ENCODE data around the gene SLC25A26.

SLC25A26 gene

GRCh38 chr3:66336333-66336766 lies 115.5 kb downstream of the SLC25A26 start:
- FAIRE-seq: no peak

DNA sequence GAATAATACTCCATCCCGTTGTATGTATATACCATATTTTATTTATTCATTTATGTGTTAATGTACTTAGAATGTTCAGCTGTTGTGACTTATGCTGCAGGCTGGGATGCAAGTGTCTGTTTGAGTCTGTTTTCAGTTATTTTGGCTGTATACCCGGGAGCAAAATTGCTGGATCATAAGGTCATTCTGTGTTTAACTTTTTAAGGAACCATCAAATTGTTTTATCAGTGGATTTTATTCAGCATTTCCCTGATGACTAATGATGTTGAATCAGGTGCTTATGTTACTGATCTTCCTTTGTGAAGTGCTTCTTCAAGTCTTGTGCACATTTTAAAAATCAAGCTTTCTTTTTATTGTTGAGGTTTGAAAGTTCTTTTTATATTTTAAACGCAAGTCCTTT lies 118.1 kb downstream of the SLC25A26 start:
- no peak for FAIRE-seq

DNA sequence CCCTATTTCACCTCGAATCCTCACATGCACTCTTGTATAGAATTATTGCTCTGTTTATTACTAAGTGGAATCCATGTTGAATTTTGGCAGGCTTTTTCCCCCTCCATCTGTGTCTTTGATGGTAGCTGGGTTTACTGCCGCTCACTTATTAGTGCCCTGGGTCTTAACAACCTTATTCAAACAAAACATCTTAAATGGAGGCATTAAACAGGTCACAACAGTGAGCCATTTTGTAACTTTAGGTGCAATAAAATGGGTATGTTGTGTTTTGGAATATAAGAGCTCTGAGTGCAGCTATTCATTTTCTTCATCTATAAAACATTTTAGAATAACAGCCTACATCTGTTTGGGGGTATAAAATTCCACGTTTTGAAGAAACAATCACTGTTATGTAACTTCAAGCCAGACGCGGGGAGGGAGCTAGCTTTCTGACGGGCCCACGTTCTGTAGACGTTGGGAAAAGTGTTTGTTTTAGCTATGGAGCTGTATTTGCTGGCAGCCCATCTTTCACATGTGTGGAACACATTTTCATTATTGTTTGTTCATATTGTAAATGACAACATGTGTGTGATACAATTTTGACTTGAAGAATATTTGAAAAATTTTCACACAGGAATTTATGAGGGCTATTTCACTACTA lies 122.0 kb downstream of the SLC25A26 start:
- no peak for FAIRE-seq

GRCh38 chr3:66344391-66344811 lies 123.6 kb downstream of the SLC25A26 start:
- no peak for FAIRE-seq

DNA sequence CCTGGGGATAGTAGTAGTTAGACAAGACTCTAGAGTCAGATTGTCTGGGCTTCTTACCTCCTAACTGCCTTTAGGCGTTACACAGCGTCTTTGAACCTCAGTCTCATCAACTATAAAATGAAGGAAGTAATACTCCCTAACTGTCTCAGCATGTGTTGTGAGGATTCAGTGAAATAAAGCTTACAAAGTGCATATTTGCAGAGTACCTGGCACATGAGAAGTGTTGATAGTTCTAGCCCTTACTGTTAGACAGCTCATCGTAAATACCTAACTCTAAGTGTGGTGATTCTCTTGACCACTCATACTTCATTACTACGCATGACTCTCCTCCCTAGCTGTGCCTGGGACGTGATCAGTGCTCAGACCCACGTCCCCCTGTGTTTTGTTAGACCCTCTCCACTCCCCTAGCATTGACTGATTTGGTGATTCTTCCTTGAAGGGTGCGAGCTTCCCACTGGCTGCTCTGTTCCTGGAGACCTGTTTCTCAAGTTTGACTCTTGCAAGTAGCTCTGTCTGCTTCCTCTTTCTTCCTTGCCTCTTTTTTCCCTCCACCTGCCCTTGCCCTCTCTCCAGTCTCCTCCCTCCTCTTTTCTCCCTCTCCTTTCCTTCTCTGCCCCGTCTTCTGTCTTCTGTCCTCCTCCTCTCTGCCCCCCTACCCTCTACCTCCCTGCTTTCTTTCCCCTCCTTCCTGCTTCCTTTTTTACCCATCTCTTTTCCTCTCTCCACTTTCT lies 124.2 kb downstream of the SLC25A26 start:
- no peak for FAIRE-seq

- FAIRE-seq: no peak
Measured at GRCh38 chr3:66348704-66349103, 127.9 kb downstream of the SLC25A26 start.

DNA sequence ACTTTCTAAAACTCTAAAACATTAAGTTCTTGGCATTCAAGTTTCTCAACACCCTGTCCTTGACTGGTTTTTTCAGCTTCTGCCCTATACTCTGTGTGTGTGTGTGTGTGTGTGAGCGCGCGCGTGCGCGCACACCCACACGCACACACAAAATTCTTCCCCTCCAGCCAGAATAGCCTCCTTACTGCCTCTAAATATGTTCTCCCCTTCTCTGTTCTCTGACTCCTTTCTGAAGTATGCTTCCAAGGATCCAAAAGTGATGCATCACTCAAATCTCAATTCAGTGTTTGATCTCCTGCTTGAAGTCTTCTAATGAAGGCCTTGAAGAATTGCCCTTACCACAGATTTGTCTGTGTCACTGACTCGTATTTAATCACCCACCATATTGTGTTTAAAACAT lies 129.8 kb downstream of the SLC25A26 start:
- no peak for FAIRE-seq

DNA sequence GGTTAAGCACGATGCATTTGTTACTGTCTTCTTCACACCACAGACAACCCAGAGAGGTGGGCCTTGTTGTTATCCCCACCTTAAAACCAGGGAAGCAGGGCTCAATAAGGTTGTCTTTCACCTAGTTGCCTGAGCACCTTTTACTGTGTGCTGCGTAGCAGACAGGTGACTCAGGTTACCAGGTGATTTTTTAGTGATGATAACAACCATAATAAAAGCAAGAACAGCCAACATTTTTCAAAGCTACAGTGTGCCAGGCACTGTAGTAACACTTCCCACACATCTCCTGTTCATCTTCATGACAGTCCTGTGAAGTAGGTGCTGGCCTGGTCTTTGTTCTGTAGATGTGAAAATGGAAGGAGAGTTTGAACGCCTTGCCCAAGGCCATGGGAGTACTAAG lies 132.2 kb downstream of the SLC25A26 start:
- FAIRE-seq: no peak

GRCh38 chr3:66353530-66353929 lies 132.7 kb downstream of the SLC25A26 start:
- FAIRE-seq: no peak

DNA sequence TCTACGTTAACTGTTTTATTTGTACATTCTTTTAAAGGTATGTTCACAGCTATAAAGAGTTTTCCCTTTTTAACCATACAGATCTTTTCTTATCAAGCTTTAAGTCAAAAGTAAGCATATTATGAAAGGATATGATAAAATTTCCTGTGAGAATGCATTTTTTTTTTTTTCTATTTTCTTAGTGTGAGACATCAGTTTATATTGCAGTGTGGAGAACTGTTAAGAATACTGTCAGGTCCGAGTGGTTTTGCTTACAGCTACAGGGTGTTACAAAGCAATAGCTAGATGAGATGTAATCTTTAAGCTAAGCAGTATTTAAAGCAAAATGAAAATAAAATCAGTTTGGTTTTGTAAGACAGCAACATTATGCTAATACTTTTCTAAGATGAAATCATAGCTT lies 133.2 kb downstream of the SLC25A26 start:
- FAIRE-seq: no peak

DNA sequence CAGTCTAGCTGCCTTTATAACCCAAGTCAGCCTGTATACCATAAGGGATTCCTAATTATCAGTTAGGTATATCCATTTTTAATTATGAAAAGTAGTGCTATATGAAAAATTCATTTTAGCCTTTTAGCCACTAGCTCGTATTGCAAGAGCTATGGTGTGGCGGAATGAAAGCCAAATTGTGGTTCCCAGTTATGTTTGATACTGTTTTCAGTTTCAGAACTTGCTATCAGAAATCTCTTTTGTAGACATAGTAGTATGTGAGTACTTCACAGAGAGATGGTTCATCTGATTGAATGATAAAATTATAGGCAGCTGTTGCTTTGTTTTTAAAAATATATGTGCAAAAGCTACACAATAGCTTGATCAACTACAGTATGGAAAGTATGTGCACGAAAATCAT lies 134.6 kb downstream of the SLC25A26 start:
- FAIRE-seq: no peak

GRCh38 chr3:66355997-66356396 lies 135.2 kb downstream of the SLC25A26 start:
- FAIRE-seq: no peak

DNA sequence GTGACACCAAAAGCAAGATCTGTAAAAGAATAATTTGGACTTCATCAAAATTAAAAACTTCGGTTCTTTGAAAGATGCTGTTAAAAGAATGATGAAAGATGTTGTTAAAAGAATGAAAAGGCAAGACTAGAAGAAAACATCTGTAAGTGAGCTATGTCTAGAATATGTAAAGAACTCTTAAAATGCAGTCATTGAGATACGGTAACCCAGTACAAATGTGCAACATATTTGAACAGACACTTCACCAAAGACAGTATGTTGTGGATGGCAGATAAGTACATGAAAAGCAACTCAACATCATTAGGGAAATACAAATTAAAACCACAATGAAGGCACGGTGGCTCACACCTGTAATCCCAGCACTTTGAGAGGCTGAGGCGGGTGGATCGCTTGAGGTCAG lies 140.6 kb downstream of the SLC25A26 start:
- no peak for FAIRE-seq

DNA sequence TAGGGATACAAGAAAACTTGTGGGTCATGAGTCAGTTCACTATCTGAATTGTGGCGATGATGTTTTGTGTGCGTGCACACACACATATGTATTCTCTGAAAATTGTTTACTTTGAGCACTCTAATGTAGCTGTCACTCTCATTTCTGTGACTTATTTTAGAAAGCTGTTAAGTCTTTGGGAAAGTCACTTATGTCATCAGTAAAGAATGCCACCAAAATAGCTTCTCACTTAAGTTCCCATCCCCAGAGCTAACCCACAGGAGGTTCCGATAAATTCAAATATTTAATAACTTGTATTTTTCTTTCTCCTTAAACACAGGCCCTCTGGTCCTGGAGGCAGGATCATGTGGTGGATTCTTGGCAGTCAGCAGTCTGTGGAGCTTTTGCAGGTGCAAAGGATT lies 141.7 kb downstream of the SLC25A26 start:
- FAIRE-seq: no peak

- no peak for FAIRE-seq
Measured at GRCh38 chr3:66363148-66363547, 142.3 kb downstream of the SLC25A26 start.

- no peak for FAIRE-seq
Measured at GRCh38 chr3:66365080-66365479, 144.3 kb downstream of the SLC25A26 start.

- no peak for FAIRE-seq
Measured at GRCh38 chr3:66366747-66367146, 145.9 kb downstream of the SLC25A26 start.

DNA sequence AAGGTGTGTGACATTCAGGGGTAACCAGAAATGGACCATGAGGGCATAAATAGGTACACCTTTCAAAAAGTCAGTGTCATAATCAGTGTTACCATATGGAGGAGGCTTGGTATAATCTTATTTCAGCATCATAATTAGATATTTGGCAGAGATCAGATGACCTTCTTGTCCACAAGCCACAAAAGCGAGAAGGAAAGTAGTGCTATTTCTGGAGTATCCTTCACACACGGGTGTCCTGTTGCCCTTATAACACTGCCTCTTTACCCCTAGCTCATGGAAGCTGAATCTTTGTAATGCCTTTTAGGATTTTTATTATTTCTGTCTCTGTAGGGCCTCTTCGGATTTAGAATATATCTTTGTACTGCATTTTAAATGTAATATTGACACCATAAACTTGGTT lies 147.2 kb downstream of the SLC25A26 start:
- FAIRE-seq: no peak

GRCh38 chr3:66370179-66370578 lies 149.4 kb downstream of the SLC25A26 start:
- FAIRE-seq: no peak

DNA sequence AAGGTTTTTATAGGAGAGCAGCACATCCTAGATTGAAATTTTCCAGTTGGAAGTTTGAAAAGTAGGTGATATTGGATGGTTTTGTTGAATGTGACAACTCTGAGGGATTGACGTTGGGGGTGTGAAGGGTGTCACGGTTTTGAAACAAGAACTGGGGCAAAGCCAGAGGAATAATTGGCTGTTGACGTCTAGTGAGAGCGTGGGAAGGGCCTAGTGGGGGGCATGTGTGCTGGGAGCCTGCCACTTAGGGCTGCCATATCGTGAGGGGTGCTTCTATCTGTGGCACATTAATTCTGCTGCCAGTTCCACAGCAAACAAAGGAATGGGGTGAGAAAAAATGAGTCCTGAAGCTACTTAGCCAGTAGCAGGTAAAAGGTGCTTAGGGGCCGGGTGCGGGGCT lies 150.6 kb downstream of the SLC25A26 start:
- FAIRE-seq: no peak

GRCh38 chr3:66372681-66373350 lies 152.0 kb downstream of the SLC25A26 start:
- FAIRE-seq: no peak

DNA sequence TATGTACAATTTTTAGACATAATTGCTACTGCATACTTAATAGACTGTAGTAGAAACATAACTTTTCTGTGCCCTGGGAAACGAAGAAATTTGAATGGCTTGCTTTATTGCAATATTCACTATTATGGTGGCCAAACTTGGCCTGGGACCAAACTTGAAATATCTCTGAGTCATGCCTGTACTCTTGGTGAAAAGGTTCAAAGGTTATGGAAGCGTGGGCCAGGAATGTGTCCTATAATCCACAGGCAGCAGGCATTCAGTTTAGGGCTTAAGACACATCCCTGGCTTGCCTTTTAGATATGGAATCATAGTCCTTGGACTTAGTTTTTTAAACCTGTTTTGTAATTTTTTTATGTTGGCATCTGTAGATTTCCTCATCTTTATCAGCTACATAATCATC lies 155.8 kb downstream of the SLC25A26 start:
- no peak for FAIRE-seq

DNA sequence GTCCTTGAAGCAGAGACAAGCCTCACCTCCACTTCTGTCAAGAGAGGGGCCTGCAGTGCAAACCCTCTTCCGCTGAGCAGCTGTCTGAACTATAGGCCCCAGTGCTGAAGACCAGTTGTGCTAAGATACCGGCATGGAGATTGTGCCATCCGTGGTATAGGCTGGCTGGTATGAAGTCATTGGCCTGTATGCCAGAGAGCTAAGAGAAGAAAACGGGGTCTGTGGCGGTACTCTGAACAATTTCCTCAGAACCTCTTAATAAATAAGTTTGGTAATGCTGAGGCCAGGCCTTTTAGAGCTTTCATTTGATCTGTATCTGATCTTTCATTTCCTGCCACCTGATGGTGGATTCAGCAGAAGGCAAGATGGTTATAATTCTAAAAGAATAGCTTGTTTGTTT lies 157.0 kb downstream of the SLC25A26 start:
- FAIRE-seq: no peak

DNA sequence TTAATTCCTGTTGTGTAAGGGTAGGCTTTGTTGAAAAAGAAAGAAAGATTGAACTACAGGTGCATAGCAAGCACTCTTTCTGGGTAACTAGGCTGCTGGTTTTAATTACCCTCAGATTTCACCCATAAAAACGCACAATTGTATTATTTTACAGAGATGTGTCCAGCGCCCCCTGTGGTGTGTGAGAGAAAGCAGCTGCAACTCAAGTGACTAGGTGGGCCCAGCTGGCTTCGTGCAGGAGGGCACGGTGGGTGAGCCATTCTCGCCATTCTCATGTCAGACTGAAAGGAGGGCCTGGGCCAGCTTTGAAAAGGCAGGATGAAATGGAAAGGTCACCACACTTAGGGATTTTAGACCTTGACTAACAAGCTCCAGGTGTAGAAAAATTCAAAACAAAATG lies 157.5 kb downstream of the SLC25A26 start:
- FAIRE-seq: no peak

Measured in G401.6 (cell line).